OCI-LY1 (cell line): ENCODE measurements around the gene MR1.
A peak's percentile ranks its signal among the peaks of the same experiment; 100 is the strongest.

Source experiments
- H2AFZ ChIP-seq: fragments of 200-600 bp; sonication (generic), shearing (Covaris generic); 2 replicates; pipeline ENCODE4 v1.6.0; 2014; ENCODE audit warnings: antibody characterized with exemption, mild to moderate bottlenecking, low read length
- H3F3A ChIP-seq: fragments of 200-600 bp; sonication (generic), shearing (Covaris generic); 2 replicates; pipeline ENCODE4 v1.6.0; 2014; ENCODE audit warnings: mild to moderate bottlenecking, antibody characterized with exemption, low read length, moderate library complexity; ENCODE audit not compliant: insufficient read depth
- H3K27ac ChIP-seq: fragments of 200-600 bp; sonication (generic); 2 replicates; pipeline ENCODE4 v1.5.1; 2014; ENCODE audit warnings: low read length, mixed run types, mild to moderate bottlenecking, low read depth; ENCODE audit not compliant: poor library complexity, severe bottlenecking
- H3K27me3 ChIP-seq: fragments of 200-600 bp; sonication (generic); 2 replicates; pipeline ENCODE4 v1.6.0; 2014; ENCODE audit warnings: antibody characterized with exemption, mild to moderate bottlenecking, low read length, moderate library complexity; ENCODE audit not compliant: insufficient read depth
- H3K36me3 ChIP-seq: fragments of 200-600 bp; sonication (generic); 2 replicates; pipeline ENCODE4 v1.6.1; 2014; ENCODE audit warnings: mild to moderate bottlenecking, antibody characterized with exemption, low read length, moderate library complexity, mixed read lengths; ENCODE audit not compliant: insufficient read depth
- H3K4me1 ChIP-seq: fragments of 200-600 bp; sonication (generic); 2 replicates; pipeline ENCODE4 v1.5.1; 2014; ENCODE audit warnings: mild to moderate bottlenecking, low read length, moderate library complexity; ENCODE audit not compliant: insufficient read depth, severe bottlenecking
- H3K4me2 ChIP-seq: fragments of 200-600 bp; sonication (generic), shearing (Covaris generic); 2 replicates; pipeline ENCODE4 v1.6.1; 2014; ENCODE audit warnings: low read length
- H3K4me3 ChIP-seq: fragments of 200-600 bp; sonication (generic); 2 replicates; pipeline ENCODE4 v1.5.1; 2014; ENCODE audit warnings: low read length, low read depth, mild to moderate bottlenecking, mixed read lengths; ENCODE audit not compliant: poor library complexity, severe bottlenecking
- H3K79me2 ChIP-seq: fragments of 200-600 bp; shearing (Covaris generic); 2 replicates; pipeline ENCODE4 v1.6.1; 2016; ENCODE audit warnings: mixed run types, low read length, mixed read lengths; ENCODE audit not compliant: insufficient read depth
- H3K9ac ChIP-seq: fragments of 200-600 bp; sonication (generic), shearing (Covaris generic); 2 replicates; pipeline ENCODE4 v1.6.1; 2014; ENCODE audit warnings: mild to moderate bottlenecking, low read length, mixed read lengths
- H3K9me2 ChIP-seq: fragments of 200-600 bp; sonication (generic), shearing (Covaris generic); 2 replicates; pipeline ENCODE4 v1.6.1; 2014; ENCODE audit warnings: low read depth, mild to moderate bottlenecking, low read length, mixed read lengths
- H3K9me3 ChIP-seq: fragments of 200-600 bp; shearing (Covaris generic); 2 replicates; pipeline ENCODE4 v1.6.1; 2014; ENCODE audit warnings: low read length, mixed read lengths
- H4K20me1 ChIP-seq: fragments of 200-600 bp; sonication (generic), shearing (Covaris generic); 2 replicates; pipeline ENCODE4 v1.6.0; 2016; ENCODE audit warnings: mild to moderate bottlenecking, low read length; ENCODE audit not compliant: insufficient read depth
- EZH2 ChIP-seq: fragments of 200-600 bp; sonication (generic), shearing (Covaris generic); IDR thresholded peaks from 2 replicates; pipeline ENCODE4 v1.8.0; 2017; ENCODE audit warnings: borderline replicate concordance, mixed run types, mild to moderate bottlenecking, antibody characterized with exemption, low read length, moderate library complexity, mixed read lengths
- TF ChIP-seq, protein P1 (sequence below): fragments of 200-600 bp; sonication (generic), shearing (Covaris generic); IDR thresholded peaks from 2 replicates; pipeline ENCODE4 v1.5.1; 2017; ENCODE audit warnings: mild to moderate bottlenecking, antibody characterized with exemption, low read length, moderate library complexity, mixed read lengths

The MR1 gene

DNA sequence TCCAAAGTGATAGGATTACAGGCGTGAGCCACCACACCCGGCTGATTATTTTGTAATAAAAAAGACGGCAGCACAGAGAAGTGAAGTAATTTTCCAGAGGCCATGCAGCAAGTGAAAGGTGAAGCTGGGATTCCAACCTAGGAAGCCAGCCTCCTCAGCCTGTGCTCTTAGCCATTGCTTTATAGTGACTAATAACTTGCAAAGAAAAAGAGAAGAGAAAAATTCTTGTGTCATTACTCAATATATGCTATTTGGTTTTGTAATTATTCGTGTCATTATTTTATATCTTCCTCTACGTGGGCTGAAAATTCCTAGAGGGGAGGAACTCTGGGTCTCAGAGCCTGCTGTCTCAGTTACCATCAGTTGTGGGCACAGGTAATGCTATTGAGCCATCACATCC is 53.1 kb downstream of the MR1 start:
- H2AFZ ChIP-seq = no peak overlapping the region
- H3K27ac ChIP-seq = no peak overlapping the region
- no peaks in the 10 kb centered on the region; the same call in 1 of the 2 replicates for H3K36me3 ChIP-seq
- no peaks in the 10 kb centered on the region for H3K79me2 ChIP-seq
- H3K4me3 ChIP-seq = no peak overlapping the region
- H3K9me2 ChIP-seq = no peaks in the 10 kb centered on the region
- H3F3A ChIP-seq = no peaks in the 10 kb centered on the region
- H3K9me3 ChIP-seq = no peaks in the 10 kb centered on the region
- TF ChIP-seq, protein P1, sequence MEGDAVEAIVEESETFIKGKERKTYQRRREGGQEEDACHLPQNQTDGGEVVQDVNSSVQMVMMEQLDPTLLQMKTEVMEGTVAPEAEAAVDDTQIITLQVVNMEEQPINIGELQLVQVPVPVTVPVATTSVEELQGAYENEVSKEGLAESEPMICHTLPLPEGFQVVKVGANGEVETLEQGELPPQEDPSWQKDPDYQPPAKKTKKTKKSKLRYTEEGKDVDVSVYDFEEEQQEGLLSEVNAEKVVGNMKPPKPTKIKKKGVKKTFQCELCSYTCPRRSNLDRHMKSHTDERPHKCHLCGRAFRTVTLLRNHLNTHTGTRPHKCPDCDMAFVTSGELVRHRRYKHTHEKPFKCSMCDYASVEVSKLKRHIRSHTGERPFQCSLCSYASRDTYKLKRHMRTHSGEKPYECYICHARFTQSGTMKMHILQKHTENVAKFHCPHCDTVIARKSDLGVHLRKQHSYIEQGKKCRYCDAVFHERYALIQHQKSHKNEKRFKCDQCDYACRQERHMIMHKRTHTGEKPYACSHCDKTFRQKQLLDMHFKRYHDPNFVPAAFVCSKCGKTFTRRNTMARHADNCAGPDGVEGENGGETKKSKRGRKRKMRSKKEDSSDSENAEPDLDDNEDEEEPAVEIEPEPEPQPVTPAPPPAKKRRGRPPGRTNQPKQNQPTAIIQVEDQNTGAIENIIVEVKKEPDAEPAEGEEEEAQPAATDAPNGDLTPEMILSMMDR = no peak
- no peak for TF ChIP-seq EZH2
- H4K20me1 ChIP-seq = no peaks in the 10 kb centered on the region
- no peak overlapping the region for H3K9ac ChIP-seq
- peaks cover 35% of the 10 kb centered on the region for H3K4me1 ChIP-seq
- peak overlapping the region; percentile 98; the same call in 1 of the 2 replicates for H3K4me2 ChIP-seq
- H3K27me3 ChIP-seq = no peaks in the 10 kb centered on the region

DNA sequence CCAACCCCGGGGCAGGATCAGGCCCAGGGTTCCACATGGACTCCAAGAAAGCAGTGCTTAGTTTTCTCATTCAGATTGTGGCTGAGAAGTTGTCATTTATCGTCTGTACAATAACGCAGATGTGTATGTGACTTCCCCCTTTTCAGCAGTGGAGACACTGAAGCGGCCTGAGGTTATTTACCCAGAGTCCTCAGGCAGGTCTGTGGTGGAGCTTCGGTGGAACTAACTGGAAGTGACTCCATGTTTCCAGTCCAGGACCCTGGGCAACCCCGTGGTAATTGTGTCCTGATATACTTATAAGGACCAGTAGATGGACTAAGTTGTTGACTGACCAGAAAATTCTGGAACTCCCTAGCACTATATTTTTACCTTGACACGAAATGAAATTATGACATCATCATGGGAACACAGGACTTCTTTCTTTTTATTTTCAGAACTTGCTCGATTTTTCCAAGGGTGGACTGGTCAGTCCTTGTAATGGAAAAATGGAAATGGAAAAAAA is 53.7 kb downstream of the MR1 start:
- H3K9me3 ChIP-seq = no peaks in the 10 kb centered on the region
- no peaks in the 10 kb centered on the region for H4K20me1 ChIP-seq
- no peaks in the 10 kb centered on the region for H3K79me2 ChIP-seq
- H3K4me2 ChIP-seq = peak overlapping the region; percentile 98
- H3K27me3 ChIP-seq = no peaks in the 10 kb centered on the region
- H3K4me3 ChIP-seq = peak overlapping the region; percentile 87
- H3K9ac ChIP-seq = no peak overlapping the region; the same call in 1 of the 2 replicates
- H3K36me3 ChIP-seq = no peaks in the 10 kb centered on the region; the same call in 1 of the 2 replicates
- TF ChIP-seq EZH2 = no peak
- TF ChIP-seq, protein P1 = no peak
- peaks cover 35% of the 10 kb centered on the region for H3K4me1 ChIP-seq
- H3K9me2 ChIP-seq = no peaks in the 10 kb centered on the region
- H3F3A ChIP-seq = no peaks in the 10 kb centered on the region
- no peak overlapping the region for H3K27ac ChIP-seq
- H2AFZ ChIP-seq = no peak overlapping the region

DNA sequence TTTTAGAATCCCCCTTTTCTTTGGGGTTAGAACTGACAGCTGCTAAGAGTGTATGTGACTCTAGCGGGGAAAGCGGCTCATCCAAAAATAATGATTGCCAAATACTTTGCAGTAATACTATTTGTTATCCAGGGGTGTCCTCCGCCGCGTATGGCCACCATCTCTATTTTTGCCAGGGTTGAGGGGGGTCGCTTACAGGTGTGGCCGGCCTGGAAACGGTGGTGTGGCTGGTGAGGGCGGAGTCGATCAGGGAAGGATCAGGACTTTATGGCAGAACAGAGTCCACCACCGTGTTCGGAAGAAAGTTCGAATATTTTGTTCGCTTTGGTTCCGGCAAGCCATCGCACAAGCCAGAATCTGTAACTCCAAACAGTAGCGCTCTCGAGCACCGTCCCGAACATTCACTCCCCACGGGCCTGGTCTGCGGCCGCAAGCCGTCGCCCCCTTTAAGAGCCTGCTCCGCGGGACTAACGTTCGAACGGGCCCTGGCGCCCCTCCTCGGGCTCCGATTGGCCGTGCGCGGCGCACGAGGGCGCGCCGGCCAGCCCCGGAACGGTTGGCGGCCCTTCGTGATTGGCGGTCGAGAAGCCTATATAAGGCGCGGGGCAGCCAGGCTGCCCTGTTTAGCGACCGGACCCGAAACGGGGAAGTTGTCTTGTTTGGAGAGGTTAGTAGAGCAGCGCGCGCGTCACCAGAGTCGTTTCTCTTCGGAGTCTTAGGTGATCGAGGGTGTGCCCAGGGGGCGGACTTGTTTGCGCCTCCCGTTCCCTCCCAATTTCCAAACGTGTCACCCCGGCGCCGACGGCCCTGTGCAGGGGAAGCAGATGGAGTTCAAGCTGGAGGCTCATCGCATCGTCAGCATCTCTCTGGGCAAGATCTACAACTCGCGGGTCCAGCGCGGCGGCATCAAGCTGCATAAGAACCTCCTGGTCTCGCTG is 54.6 kb downstream of the MR1 start, which contains the start of gene IER5:
Gene IER5, plus strand, starts transcription at position 622 of the 938 bp plus-strand sequence. Its CDS starts 203 bp downstream, at position 825.
- no peaks in the 10 kb centered on the region for H3F3A ChIP-seq
- no peaks in the 10 kb centered on the region for H3K9me3 ChIP-seq
- TF ChIP-seq EZH2 = no peak
- TF ChIP-seq, protein P1 = no peak
- H3K4me3 ChIP-seq = peak within 1 kb of the TSS; percentile 87
- H3K9ac ChIP-seq = peak within 1 kb of the TSS; percentile 71
- no peaks in the 10 kb centered on the region for H3K79me2 ChIP-seq
- H3K27me3 ChIP-seq = no peaks in the 10 kb centered on the region
- H3K27ac ChIP-seq = peak within 1 kb of the TSS; percentile 45
- no peak within 1 kb of the TSS for H2AFZ ChIP-seq
- peaks cover 35% of the 10 kb centered on the region for H3K4me1 ChIP-seq
- no peaks in the 10 kb centered on the region for H4K20me1 ChIP-seq
- H3K9me2 ChIP-seq = no peaks in the 10 kb centered on the region
- peak within 1 kb of the TSS; percentile 98 for H3K4me2 ChIP-seq
- no peaks in the 10 kb centered on the region; the same call in 1 of the 2 replicates for H3K36me3 ChIP-seq
